ENCODE measurements around the gene PEF1.

The PEF1 gene

GRCh38 chr1:31671147-31671546 is 26.5 kb upstream of the PEF1 start:
- Histone ChIP-seq H3K36me3 (ENCODE audit: control insufficient read depth, insufficient read depth, low read length) (no peaks in the 10 kb centered on the region), H3K27me3 (replicated peaks; ENCODE audit: control insufficient read depth, insufficient read depth, low read length) (no peaks in the 10 kb centered on the region; the same call in none of the 2 replicates), H3K4me3 (replicated peaks; ENCODE audit: low read depth, low read length) (no peak overlapping the region)
- no peak for DNase-seq (ENCODE audit: extremely low read depth, insufficient read length)
- TF ChIP-seq, protein P1, sequence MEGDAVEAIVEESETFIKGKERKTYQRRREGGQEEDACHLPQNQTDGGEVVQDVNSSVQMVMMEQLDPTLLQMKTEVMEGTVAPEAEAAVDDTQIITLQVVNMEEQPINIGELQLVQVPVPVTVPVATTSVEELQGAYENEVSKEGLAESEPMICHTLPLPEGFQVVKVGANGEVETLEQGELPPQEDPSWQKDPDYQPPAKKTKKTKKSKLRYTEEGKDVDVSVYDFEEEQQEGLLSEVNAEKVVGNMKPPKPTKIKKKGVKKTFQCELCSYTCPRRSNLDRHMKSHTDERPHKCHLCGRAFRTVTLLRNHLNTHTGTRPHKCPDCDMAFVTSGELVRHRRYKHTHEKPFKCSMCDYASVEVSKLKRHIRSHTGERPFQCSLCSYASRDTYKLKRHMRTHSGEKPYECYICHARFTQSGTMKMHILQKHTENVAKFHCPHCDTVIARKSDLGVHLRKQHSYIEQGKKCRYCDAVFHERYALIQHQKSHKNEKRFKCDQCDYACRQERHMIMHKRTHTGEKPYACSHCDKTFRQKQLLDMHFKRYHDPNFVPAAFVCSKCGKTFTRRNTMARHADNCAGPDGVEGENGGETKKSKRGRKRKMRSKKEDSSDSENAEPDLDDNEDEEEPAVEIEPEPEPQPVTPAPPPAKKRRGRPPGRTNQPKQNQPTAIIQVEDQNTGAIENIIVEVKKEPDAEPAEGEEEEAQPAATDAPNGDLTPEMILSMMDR (IDR thresholded peaks at IDR 0.05; ENCODE audit: insufficient read depth, low read length, poor library complexity, severe bottlenecking) = no peak

GRCh38 chr1:31670593-31670964 is 25.9 kb upstream of the PEF1 start:
- H3K36me3 ChIP-seq (ENCODE audit: control insufficient read depth, insufficient read depth, low read length) = no peaks in the 10 kb centered on the region
- DNase-seq (ENCODE audit: extremely low read depth, insufficient read length) = no peak
- H3K27me3 ChIP-seq (replicated peaks; ENCODE audit: control insufficient read depth, insufficient read depth, low read length) = no peaks in the 10 kb centered on the region; the same call in none of the 2 replicates
- TF ChIP-seq, protein P1 (IDR thresholded peaks at IDR 0.05; ENCODE audit: insufficient read depth, low read length, poor library complexity, severe bottlenecking) = no peak
- H3K4me3 ChIP-seq (replicated peaks; ENCODE audit: low read depth, low read length) = no peak overlapping the region

- Histone ChIP-seq H3K36me3 (ENCODE audit: control insufficient read depth, insufficient read depth, low read length) (no peaks in the 10 kb centered on the region), H3K27me3 (replicated peaks; ENCODE audit: control insufficient read depth, insufficient read depth, low read length) (no peaks in the 10 kb centered on the region; the same call in none of the 2 replicates)
- no peak for DNase-seq (ENCODE audit: extremely low read depth, insufficient read length)
Measured at GRCh38 chr1:31669786-31670592, 25.3 kb upstream of the PEF1 start.

DNA sequence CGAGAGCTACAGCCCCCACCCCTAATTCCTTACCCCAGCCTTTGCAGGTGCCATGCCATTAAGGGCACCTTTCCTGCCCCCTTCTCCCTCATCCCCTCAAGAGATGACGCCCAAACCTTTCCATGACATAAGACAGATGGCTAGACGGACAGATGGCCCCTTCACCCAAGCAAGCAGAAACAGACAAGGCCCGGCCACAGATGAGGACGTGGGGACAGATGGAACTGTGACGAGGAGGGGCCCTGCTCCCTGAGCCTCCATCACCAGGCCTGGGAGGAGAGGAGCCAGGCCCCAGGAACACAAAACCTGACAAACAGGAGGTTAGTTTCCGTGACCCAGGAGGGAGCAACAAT is 24.7 kb upstream of the PEF1 start:
- H3K4me3 ChIP-seq (replicated peaks; ENCODE audit: low read depth, low read length) = no peak overlapping the region
- DNase-seq (ENCODE audit: extremely low read depth, insufficient read length) = no peak
- no peaks in the 10 kb centered on the region; the same call in none of the 2 replicates for H3K27me3 ChIP-seq (replicated peaks; ENCODE audit: control insufficient read depth, insufficient read depth, low read length)
- no peaks in the 10 kb centered on the region for H3K36me3 ChIP-seq (ENCODE audit: control insufficient read depth, insufficient read depth, low read length)
- TF ChIP-seq, protein P1 (IDR thresholded peaks at IDR 0.05; ENCODE audit: insufficient read depth, low read length, poor library complexity, severe bottlenecking) = no peak

More at GRCh38 chr1:31669786-31670592, 25.3 kb upstream of the PEF1 start:
- no peak overlapping the region for H3K4me3 ChIP-seq (replicated peaks; ENCODE audit: low read depth, low read length)
- TF ChIP-seq, protein P1 (IDR thresholded peaks at IDR 0.05; ENCODE audit: insufficient read depth, low read length, poor library complexity, severe bottlenecking) = peak; percentile 43

GRCh38 chr1:31668303-31668883 is 23.7 kb upstream of the PEF1 start:
- H3K4me3 ChIP-seq (replicated peaks; ENCODE audit: low read depth, low read length) = no peak overlapping the region
- no peak for DNase-seq (ENCODE audit: extremely low read depth, insufficient read length)
- H3K36me3 ChIP-seq (ENCODE audit: control insufficient read depth, insufficient read depth, low read length) = no peaks in the 10 kb centered on the region
- TF ChIP-seq, protein P1 (IDR thresholded peaks at IDR 0.05; ENCODE audit: insufficient read depth, low read length, poor library complexity, severe bottlenecking) = no peak
- H3K27me3 ChIP-seq (replicated peaks; ENCODE audit: control insufficient read depth, insufficient read depth, low read length) = no peaks in the 10 kb centered on the region; the same call in none of the 2 replicates

Data from GM06990 (cell line).